Nucleus accumbens (tissue), 56 donors: Measurements from ENCODE around the gene BCAM.
A peak's percentile ranks its signal among the peaks of the same experiment; 100 is the strongest.

Experiments used
- DNase-seq, 56 donors: peaks; one replicate each; lab custom pipeline; 2025; lab: John Stamatoyannopoulos, UW

Gene BCAM

DNA sequence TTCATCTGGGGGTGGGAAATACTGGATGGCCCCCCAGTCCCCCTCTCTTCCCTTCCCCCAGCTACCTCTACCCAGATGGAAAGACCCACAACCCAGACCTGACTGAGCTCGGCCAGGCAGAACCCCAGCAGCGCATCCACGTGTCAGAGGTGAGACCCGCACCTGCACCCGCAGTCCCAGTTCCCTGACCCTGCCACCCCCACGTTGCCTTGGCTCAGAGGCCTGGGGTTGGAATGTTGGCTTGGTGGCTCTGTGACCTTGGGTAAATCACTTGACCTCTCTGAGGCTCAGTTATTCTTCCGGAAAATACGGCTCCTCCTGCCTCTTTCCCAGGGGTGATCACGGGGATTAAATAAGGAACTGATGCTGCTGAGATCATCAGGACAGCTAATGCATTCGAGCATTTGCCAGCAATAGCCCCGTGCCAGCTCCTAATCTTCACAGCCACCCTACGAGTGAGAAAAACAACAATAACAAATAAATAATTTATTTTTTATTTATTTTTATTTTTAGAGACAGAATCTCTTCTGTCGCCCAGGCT, 18.9 kb upstream of the BCAM start:
- DNase-seq, result no peak

DNA sequence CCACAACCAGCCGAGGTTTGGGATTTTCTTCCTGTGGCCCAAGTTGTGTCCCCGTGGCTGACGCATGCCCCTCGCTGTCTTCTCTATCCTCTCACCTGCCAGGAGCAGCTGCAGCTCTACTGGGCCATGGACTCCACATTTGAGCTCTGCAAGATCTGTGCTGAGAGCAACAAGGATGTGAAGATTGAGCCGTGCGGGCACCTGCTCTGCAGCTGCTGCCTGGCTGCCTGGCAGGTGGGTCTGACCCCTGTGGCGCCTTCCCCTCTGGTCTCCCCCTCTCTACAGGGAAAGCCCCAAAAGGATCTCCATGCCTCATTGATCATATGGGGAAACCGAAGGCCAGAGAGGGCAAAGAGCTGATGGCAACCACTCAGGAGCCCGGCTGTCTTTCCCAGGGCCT, 16.6 kb upstream of the BCAM start:
- no peak for DNase-seq

DNA sequence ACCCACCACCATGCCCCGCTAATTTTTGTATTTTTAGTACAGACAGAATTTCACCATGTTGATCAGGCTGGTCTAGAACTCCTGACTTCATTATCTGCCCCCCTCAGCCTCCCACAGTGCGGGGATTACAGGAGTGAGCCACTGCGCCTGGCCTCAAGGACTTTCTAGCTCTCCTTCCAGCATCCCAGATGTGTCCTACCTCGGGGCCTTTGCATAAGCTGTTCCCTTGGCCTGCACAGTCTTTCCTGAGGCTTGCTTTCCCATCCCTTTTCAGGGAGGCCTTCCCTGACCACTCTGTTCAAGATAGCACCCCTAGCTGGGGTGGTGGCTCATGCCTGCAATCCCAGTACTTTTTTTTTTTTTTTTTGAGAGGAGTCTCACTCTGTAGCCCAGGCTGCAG, 14.3 kb upstream of the BCAM start:
- no peak for DNase-seq

DNA sequence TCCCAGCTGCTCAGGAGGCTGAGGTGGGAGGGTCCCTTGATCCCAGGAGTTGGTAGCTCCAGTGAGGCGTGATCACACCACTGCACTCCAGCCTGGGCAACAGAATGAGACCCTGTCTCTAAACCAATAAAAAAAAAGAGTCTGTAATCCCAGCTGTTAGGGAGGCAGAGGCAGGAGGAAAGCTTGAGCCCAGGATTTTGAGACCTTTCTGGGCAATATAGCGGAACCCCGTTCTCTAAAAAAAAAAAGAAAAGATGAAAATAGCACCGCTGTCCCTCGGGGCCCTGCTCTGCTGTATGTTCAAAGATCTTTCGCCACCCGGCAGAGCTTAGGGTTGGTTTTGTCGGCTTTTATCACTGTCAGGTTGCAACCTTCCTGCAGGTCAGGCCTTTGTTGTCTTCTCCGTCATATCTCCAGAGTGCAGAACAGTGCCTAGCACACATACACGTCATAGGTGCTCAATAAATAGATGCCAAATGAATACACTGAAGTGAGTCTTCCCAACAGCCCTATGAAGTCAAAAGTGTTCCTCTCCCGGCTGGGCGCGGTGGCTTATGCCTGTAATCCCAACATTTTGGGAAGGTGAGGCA, 13.4 kb upstream of the BCAM start:
- DNase-seq, result no peak

DNA sequence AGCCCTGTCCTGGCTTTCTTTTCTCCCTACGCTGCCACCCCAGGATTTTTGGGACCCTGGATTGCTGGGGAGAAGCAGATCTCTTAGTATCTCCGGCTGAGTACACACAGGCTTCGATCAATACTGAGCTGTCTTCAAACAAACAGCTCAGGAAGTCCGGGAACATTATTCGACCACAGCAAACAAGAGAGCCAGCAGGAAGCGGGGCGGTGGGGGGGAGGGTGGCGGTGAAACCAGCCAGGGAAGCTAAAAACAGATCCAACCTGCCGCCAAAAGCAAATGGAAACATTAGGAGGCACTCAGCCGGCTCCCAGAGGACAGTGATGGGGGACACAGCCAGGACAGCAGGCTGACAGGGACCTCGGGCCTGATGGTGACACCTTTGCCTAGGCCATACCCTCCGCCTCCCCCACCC, 12.2 kb upstream of the BCAM start:
- peak in 7 of 56 donors; percentile 2 to 18 (median 5) for DNase-seq

DNA sequence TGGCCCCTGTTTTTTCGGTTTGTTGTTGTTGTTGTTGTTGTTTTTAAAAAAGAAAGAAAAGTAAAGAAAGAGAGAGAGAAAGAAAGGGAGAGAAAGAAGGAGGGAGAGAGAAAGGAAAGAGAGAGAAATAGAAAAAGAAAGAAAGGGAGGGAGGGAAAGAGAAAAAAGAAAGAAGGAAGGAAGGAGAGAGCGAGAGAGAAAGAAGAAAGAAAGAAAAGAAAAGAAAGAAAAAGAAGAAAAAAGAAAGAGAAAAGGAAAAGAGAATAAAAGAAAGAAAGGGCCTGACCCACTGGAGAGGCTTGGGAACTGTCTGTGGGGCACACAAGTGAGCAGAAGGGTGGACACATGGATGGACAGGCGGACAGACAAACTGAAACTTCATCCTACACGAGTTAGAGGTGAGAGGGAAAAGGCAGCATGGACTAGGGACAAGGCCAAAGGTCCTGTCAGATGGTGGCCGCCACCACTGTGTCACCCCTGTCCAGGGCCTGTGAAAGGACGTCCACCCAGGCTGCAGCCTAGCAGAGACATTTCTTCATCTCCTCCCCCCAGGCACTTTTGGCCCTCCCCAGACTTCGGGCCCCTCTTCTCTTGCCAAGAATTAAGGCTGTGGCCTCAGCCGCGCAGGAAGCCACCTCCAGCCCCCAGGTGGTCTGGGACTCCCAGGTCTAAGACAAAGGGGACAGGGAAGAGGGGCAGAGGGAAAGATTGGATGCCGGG, 9.1 kb upstream of the BCAM start:
- no peak for DNase-seq

DNA sequence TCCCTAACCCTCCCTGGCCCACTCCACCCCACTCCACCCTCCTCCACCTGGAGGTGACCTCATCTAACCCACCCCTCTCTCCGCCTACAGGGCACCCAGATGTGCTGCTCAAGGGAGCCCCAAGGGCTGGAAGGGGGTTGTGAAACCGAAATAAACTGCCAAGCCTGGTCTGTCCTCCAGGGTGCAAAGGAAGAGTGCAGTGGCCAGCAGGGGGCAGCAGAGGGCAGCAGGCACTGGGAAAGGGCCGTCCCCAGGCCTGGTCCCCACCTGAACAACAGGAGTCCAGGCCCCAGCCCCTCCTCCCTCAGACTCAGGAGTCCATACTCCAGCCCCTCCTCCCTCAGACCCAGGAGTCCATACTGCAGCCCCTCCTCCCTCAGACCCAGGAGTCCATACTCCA, 8.4 kb upstream of the BCAM start:
- peak in 44 of 56 donors; percentile 4 to 84 (median 34) for DNase-seq

DNA sequence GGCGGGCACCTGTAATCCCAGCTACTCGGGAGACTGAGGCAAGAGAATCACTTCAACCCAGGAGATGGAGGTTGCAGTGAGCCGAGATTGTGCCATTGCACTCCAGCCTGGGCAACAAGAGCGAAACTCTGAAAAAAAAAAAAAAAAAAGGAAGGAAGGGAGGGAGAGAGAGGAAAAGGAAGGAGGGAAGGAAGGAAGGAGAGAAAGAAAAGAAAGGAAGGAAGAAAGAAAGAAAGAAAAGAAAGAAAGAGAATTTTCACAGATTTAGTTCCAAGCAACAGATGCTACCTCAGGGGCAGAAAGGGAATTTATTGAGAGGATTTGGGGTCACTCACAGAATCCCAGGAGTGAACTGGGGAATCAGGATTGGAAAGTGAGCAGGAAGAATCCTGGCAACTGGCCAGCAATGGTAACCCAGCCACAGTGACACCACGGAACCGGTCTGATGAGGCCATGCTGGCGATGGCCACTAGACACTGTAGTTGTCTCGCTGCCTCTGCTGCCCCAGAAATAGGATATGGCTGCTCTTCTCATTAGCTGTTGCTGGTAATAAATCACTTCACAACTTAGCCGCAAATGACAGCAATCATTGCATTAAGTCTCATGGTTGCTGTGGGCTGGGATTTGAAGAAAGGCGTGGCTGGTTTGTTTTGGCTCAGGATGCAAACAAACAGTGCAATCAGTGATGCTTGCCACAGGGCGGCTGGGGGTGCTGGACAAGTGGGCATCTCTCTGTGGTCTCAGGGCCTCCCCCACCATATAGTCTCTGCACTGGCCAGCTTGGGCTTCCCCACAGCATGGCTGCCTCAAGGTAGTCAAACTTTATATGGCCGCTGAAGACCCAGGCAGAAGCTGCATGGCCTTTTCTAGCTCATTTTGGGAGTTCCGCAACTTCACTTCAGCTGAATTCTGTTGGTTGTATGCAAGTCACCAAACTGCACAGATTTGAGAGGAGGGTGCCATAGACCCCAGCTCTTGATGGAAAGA, 5.2 kb upstream of the BCAM start:
- DNase-seq, result no peak

DNA sequence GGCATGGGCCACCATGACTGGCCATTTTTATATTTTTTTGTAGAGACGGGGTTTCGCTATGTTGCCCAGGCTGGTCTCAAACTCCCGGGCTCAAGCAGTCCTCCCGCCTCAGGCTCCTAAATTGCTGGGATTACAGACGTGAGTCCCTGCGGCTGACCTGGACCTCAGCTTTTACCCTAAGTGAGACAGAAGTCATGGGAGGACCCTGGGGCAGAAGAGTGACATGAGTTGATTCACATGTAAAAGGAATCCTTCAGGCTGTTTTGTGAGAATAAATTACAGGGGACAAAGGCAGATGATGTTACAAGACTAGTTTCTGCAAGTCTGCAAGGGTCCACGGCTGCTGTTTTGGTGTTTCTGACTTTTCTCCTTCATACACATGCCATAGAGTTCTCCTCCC, 2.6 kb upstream of the BCAM start:
- no peak for DNase-seq

DNA sequence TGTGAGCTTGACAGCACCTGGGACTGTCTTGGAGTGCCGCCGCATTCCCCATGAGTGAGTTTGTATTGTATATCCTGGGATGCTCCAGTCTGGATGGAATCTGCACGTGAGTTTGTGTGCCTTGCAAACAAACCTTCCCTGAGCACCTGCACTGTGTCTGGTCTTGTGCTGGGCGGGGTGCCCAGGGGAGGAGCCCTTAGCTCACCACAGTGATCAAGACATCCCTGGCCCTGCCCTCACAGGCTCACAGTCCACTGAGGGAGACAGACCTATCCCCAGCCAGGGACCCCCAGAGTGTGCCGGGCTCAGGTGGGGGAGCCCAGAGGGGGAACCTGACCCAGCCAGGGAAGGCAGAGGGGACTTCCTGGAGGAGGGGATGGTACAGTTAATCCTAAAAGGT, 1.7 kb upstream of the BCAM start:
- DNase-seq, result no peak

DNA sequence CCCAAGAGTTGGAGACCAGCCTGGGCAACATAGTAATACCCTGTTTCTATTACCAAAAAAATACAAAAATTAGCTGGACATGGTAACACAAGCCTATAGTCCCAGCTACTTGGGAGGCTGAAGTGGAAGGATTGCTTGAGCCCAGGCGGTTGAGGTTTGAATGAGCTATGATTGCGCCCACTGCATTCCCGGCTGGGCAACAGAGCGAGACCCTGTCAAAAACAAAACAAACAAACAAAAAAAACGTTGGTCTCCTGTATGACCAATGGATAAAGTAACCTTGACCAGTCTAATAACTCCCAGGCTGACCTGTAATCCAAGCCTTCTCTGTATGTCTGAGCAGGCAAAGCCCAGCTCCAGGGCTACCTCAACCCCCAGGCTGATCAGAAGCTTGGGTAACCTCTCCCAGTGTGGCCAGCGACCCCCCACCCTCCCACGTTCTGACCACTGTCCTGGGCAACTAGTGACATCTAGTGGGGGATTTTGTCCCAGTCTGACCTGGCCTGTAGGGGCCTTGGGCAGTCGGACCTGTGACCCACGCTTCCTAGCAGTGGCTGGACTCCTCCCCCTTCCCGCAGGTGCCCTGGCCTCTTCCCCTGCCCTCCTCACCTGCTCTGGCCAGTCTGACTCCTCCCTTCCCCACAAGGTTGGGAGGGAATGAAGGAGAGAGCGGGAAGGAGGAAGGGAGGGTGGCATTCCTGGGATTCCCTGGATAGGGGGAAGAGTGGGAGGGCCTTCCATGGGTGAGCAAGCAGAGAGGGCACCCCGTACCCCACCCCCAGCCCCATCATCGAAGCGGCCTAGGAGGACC, 1.0 kb upstream of the BCAM start:
- peak in 14 of 56 donors; percentile 1 to 25 (median 8) for DNase-seq

DNA sequence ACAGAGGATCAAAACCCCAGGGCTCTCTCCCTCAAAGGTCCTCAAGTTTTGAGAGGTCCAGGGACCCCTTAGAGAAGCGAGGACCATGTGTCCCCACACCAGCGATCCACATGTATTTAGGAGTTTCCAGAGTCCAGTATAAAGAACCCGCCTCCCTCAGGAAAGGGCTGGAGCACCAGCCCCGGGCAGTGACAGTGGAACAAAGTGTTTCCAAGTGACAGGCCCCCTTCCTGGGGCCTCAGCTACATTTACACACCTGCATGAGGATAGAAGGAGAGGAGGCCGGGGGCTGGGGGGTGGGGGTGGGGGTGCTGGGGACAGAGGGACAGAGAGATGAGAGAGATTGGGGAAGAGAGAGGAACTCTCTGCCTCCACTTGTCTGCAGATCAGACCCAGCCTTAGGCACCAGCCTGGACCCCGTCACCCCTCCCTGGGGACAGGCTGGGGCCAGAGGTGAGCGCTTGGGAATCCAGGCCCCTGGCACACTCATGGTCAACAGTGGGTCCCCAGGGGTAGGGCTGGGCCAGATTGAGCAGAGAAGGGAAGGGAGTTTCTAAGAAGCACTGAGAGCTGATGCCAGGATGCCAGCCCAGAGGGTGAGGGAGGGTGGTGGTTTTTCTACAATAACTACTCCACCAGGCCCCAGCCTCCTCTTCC, 802 bp downstream of the BCAM start:
- DNase-seq, result no peak

DNA sequence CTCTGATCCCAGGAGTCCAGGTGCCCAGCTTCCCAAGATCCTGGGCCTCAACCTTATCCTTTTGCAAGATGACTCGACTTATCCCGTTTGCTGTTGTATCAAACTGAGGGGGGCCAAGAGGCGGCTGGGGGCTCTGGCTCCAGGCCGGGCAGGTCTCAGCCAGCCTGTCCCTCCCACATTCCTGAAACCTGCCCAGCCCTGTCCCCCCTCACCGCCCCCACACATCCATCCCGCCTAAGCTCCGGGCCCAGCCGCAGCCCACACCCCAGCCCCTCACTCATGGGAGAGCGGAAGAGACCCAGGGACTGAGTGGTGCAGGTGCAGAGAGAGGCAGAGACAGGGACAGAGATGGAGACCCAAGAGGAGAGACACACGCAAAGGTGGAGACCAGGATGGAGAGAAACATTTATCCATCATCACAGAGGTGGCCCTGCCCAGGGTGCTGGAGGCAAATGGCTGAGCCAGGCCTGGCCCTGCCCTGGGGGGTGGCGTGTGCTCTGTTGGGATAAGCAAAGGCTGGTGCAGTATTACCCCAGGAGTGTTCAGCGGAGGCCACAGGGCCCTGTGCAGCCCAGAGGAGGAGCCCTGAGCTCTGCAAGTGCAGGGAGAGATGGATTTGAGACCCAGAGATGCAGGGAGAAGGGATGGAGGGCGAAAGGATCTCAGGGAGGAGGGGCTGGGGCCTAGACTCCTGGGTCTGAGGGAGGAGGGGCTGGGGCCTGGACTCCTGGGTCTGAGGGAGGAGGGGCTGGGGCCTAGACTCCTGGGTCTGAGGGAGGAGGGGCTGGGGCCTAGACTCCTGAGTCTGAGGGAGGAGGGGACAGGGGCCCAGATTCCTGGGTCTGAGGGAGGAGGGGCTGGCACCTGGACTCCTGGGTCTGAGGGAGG, 1.6 kb downstream of the BCAM start:
- no peak for DNase-seq

DNA sequence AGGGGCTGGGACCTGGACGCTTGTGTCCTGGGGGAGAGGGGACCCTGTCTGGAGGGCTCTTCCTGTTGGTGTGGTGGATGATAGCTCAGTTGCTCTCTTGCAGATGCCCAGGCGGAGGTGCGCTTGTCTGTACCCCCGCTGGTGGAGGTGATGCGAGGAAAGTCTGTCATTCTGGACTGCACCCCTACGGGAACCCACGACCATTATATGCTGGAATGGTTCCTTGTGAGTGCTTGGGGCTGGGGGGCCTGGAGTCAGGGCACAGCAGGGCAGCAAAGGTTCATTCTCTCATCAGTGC, 2.2 kb downstream of the BCAM start:
- no peak for DNase-seq

DNA sequence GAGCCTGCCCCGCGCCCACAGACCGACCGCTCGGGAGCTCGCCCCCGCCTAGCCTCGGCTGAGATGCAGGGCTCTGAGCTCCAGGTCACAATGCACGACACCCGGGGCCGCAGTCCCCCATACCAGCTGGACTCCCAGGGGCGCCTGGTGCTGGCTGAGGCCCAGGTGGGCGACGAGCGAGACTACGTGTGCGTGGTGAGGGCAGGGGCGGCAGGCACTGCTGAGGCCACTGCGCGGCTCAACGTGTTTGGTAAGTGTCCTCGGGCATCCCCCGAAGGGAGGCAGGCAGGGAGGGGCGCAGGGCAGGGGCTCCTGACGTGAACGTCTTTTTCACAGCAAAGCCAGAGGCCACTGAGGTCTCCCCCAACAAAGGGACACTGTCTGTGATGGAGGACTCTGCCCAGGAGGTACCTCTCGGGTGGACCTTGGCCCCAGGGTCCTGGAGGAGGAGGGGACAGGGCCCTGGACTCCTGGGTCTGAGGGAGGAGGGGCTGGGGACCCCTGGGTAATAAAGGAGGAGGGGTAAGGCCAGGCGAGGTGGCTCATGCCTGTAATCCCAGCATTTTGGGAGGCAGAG, 3.3 kb downstream of the BCAM start:
- no peak for DNase-seq

DNA sequence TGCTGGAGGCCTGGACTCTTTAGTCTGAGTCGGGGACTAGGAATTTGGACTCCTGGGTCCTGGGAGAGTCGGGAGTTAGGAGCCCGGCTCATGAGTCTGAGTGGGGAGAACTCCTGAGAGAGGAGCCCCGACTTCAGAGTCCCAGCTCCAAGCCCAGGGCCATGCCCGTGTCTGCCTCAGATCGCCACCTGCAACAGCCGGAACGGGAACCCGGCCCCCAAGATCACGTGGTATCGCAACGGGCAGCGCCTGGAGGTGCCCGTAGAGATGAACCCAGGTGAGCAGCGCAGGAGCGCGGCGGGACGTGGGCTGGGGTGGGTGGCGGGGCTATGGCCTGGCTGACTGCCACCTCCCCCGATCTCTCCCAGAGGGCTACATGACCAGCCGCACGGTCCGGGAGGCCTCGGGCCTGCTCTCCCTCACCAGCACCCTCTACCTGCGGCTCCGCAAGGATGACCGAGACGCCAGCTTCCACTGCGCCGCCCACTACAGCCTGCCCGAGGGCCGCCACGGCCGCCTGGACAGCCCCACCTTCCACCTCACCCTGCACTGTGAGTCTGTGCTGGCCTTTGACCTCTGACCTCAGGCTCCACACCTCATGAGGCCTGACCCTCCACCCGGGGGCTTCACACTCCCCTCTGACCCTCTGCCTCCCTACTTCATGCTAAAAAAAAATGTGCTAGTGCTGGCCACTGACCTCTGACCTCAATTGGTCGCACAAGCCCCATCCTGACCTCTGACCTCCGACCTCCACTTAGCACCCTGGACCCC, 4.4 kb downstream of the BCAM start:
- DNase-seq, result no peak

DNA sequence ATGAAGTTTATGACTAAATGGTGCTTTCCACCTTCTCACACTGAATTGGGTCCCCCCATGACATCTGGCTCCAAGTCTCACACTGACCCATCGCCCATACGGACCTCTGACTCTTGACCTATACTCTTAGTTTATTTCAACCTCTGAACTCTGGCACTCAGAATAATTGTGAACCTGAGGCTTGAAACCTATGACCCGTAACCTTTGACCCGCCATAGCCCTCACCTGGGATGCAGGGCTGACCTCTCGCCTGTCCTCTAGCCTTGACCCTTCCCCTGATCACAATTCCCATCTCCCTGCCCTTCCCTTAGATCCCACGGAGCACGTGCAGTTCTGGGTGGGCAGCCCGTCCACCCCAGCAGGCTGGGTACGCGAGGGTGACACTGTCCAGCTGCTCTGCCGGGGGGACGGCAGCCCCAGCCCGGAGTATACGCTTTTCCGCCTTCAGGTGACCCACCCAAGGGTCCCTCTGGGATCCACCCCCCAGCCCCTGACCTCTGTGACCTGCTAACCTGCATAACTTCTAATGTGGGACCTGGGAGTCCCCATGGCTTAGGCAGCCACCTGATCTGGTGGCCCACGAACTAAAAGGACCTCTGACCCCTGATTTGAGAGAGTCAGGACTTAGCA, 5.1 kb downstream of the BCAM start:
- no peak for DNase-seq
